ENCODE measurements around the gene CPHXL. TPM values are rescaled to one million over a fixed set of nuclear protein-coding genes. Genes with fewer than 3 reads are reported as not detected.

Gene CPHXL
- total RNA-seq, 1 experiment from 2014 or later = not detected

DNA sequence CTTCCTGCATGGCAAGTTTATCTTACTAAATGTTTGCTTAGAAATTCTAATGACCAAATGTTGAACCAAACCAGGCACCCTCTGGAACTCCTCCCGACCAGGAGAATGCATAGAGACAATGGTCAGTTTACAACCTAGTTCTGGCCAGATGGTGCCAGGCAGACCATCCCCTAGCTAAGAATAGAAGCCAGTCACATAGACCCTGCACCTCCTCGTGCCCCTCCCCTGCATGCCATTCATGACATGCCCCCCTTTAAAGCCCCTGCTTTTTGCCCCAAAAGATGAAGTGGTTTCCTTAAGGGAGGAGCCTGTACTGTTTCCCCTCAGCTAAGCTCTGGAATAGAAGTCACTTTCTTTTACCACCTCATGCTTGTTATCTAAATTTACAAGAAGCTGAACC lies 6.6 kb upstream of the CPHXL start:
- Mint-ChIP-seq H3K4me3 (ENCODE audit: low read depth, unreplicated experiment) (no peak overlapping the region), H3K9me3 (ENCODE audit: low read depth, unreplicated experiment) (peaks cover 3% of the 10 kb centered on the region), H3K36me3 (ENCODE audit: insufficient read depth, unreplicated experiment) (no peaks in the 10 kb centered on the region), H3K4me1 (ENCODE audit: low read depth, unreplicated experiment) (no peaks in the 10 kb centered on the region), H3K27ac (ENCODE audit: unreplicated experiment) (no peak overlapping the region), H3K27me3 (ENCODE audit: unreplicated experiment) (no peaks in the 10 kb centered on the region)
- CTCF ChIA-PET = no interaction called here
- DNase-seq = no peak
- no TSS peak for BruUV-seq (replicated peaks)
- intact Hi-C loops (cut with micrococcal nuclease; ENCODE audit: unreplicated experiment) = no loop called here
- TF ChIP-seq, protein P1, sequence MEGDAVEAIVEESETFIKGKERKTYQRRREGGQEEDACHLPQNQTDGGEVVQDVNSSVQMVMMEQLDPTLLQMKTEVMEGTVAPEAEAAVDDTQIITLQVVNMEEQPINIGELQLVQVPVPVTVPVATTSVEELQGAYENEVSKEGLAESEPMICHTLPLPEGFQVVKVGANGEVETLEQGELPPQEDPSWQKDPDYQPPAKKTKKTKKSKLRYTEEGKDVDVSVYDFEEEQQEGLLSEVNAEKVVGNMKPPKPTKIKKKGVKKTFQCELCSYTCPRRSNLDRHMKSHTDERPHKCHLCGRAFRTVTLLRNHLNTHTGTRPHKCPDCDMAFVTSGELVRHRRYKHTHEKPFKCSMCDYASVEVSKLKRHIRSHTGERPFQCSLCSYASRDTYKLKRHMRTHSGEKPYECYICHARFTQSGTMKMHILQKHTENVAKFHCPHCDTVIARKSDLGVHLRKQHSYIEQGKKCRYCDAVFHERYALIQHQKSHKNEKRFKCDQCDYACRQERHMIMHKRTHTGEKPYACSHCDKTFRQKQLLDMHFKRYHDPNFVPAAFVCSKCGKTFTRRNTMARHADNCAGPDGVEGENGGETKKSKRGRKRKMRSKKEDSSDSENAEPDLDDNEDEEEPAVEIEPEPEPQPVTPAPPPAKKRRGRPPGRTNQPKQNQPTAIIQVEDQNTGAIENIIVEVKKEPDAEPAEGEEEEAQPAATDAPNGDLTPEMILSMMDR (IDR thresholded peaks at IDR 0.05; ENCODE audit: unreplicated experiment) = no peak

- TF ChIP-seq, protein P1 (IDR thresholded peaks at IDR 0.05; ENCODE audit: unreplicated experiment) = no peak
- CTCF ChIA-PET = interaction anchor here (0.5 kb wide), 1 partner anchor 701 kb away, joined by 3 read pairs; no protein-coding TSS in a partner anchor
- Mint-ChIP-seq H3K27ac (ENCODE audit: unreplicated experiment) (no peak overlapping the region), H3K4me3 (ENCODE audit: low read depth, unreplicated experiment) (no peak overlapping the region), H3K4me1 (ENCODE audit: low read depth, unreplicated experiment) (no peaks in the 10 kb centered on the region), H3K36me3 (ENCODE audit: insufficient read depth, unreplicated experiment) (no peaks in the 10 kb centered on the region), H3K9me3 (ENCODE audit: low read depth, unreplicated experiment) (no peaks in the 10 kb centered on the region), H3K27me3 (ENCODE audit: unreplicated experiment) (peaks cover 5% of the 10 kb centered on the region)
- no peak for DNase-seq
- BruUV-seq (replicated peaks) = no TSS peak
- intact Hi-C loops (cut with micrococcal nuclease; ENCODE audit: unreplicated experiment) = no loop called here
Measured at GRCh38 chr16:75727221-75727620, 931 bp upstream of the CPHXL start.

GRCh38 chr16:75718452-75718851 lies 7.8 kb downstream of the CPHXL start:
- Mint-ChIP-seq H3K4me1 (ENCODE audit: low read depth, unreplicated experiment) (no peaks in the 10 kb centered on the region), H3K4me3 (ENCODE audit: low read depth, unreplicated experiment) (no peak overlapping the region), H3K9me3 (ENCODE audit: low read depth, unreplicated experiment) (peaks cover 3% of the 10 kb centered on the region), H3K27me3 (ENCODE audit: unreplicated experiment) (peaks cover 57% of the 10 kb centered on the region), H3K36me3 (ENCODE audit: insufficient read depth, unreplicated experiment) (no peaks in the 10 kb centered on the region), H3K27ac (ENCODE audit: unreplicated experiment) (no peak overlapping the region)
- intact Hi-C loops (cut with micrococcal nuclease; ENCODE audit: unreplicated experiment) = no loop called here
- TF ChIP-seq, protein P1 (IDR thresholded peaks at IDR 0.05; ENCODE audit: unreplicated experiment) = no peak
- CTCF ChIA-PET = no interaction called here
- DNase-seq = no peak
- BruUV-seq (replicated peaks) = no TSS peak

GRCh38 chr16:75714661-75715060 lies 11.6 kb downstream of the CPHXL start:
- CTCF ChIA-PET = no interaction called here
- Mint-ChIP-seq H3K9me3 (ENCODE audit: low read depth, unreplicated experiment) (peaks cover 3% of the 10 kb centered on the region), H3K36me3 (ENCODE audit: insufficient read depth, unreplicated experiment) (no peaks in the 10 kb centered on the region), H3K27ac (ENCODE audit: unreplicated experiment) (no peak overlapping the region), H3K27me3 (ENCODE audit: unreplicated experiment) (peaks cover 56% of the 10 kb centered on the region), H3K4me1 (ENCODE audit: low read depth, unreplicated experiment) (no peaks in the 10 kb centered on the region), H3K4me3 (ENCODE audit: low read depth, unreplicated experiment) (no peak overlapping the region)
- DNase-seq = no peak
- intact Hi-C loops (cut with micrococcal nuclease; ENCODE audit: unreplicated experiment) = no loop called here
- TF ChIP-seq, protein P1 (IDR thresholded peaks at IDR 0.05; ENCODE audit: unreplicated experiment) = no peak
- no TSS peak for BruUV-seq (replicated peaks)

All from Calu3 (cell line).